Keratinocyte (primary cell): ENCODE measurements around the gene DIP2C. TPM values are rescaled to one million over a fixed set of nuclear protein-coding genes. Genes with fewer than 3 reads are reported as not detected.

Experiments used
- DNase-seq: peaks from one replicate; pipeline ENCODE4 v3.0.0-alpha.2; 2011; ENCODE audit warnings: low read depth, missing footprints, low spot score
- FAIRE-seq: peaks from 2 replicates; lab custom pipeline; 2011; peaks lifted over from hg19 to GRCh38; lab: Jason Lieb, UNC
- H2AFZ ChIP-seq: 2 replicates; pipeline ENCODE4 v1.6.0; 2012; ENCODE audit warnings: low read length, control low read depth, inconsistent platforms; ENCODE audit not compliant: control insufficient read depth
- H3K27ac ChIP-seq: 2 replicates; pipeline ENCODE4 v1.5.1; 2011; ENCODE audit warnings: low read length; ENCODE audit not compliant: control insufficient read depth, insufficient read depth
- H3K27me3 ChIP-seq: 3 replicates; pipeline ENCODE4 v1.6.0; 2011; ENCODE audit warnings: low read length; ENCODE audit not compliant: control insufficient read depth, insufficient read depth; ENCODE audit errors: extremely low read depth
- H3K36me3 ChIP-seq, 2 experiments: 2 replicates in 1 of 2; 3 replicates in 1 of 2; pipeline ENCODE4 v1.5.1; 2011; ENCODE audit warnings: low read length in 2 of 2, mild to moderate bottlenecking in 1 of 2; ENCODE audit not compliant: control insufficient read depth in 2 of 2, insufficient read depth in 2 of 2; ENCODE audit errors: extremely low read depth in 1 of 2
- H3K4me1 ChIP-seq: 3 replicates; pipeline ENCODE4 v1.5.1; 2011; ENCODE audit warnings: low read length; ENCODE audit not compliant: control insufficient read depth, insufficient read depth; ENCODE audit errors: extremely low read depth
- H3K4me2 ChIP-seq: 3 replicates; pipeline ENCODE4 v1.6.0; 2011; ENCODE audit warnings: low read depth, low read length; ENCODE audit not compliant: control insufficient read depth, insufficient read depth; ENCODE audit errors: extremely low read depth
- H3K4me3 ChIP-seq, 3 experiments: fragments of 200-600 bp in 1 of 3; sonication (generic) in 1 of 3; 2 replicates in 2 of 3; 3 replicates in 1 of 3; pipeline ENCODE4 v1.5.1; 2011 to 2016; ENCODE audit warnings: low read length in 3 of 3, mild to moderate bottlenecking in 3 of 3, control low read depth in 2 of 3, inconsistent platforms in 1 of 3, low read depth in 1 of 3, mixed read lengths in 1 of 3, mixed run types in 1 of 3, moderate library complexity in 1 of 3; ENCODE audit not compliant: control insufficient read depth in 2 of 3, insufficient read depth in 2 of 3; ENCODE audit errors: extremely low read depth in 1 of 3
- H3K79me2 ChIP-seq: 2 replicates; pipeline ENCODE4 v1.6.0; 2012; ENCODE audit warnings: low read length; ENCODE audit not compliant: control insufficient read depth, insufficient read depth
- H3K9ac ChIP-seq: 3 replicates; pipeline ENCODE4 v1.6.0; 2011; ENCODE audit warnings: low read length; ENCODE audit not compliant: control insufficient read depth, insufficient read depth; ENCODE audit errors: extremely low read depth
- H3K9me1 ChIP-seq: 3 replicates; pipeline ENCODE4 v1.6.0; 2011; ENCODE audit warnings: low read length; ENCODE audit not compliant: control insufficient read depth, insufficient read depth; ENCODE audit errors: extremely low read depth
- H3K9me3 ChIP-seq: 2 replicates; pipeline ENCODE4 v1.5.1; 2012; ENCODE audit warnings: low read depth, low read length; ENCODE audit not compliant: control insufficient read depth
- H4K20me1 ChIP-seq: 3 replicates; pipeline ENCODE4 v1.6.0; 2011; ENCODE audit warnings: low read length; ENCODE audit not compliant: control insufficient read depth, insufficient read depth; ENCODE audit errors: extremely low read depth
- CTCF ChIP-seq, 3 experiments: IDR thresholded peaks in 1 of 3; conservative IDR thresholded peaks in 1 of 3; optimal IDR thresholded peaks in 1 of 3; 2 replicates in 2 of 3; 3 replicates in 1 of 3; pipeline versions ENCODE3 to v1.5.1; 2011; ENCODE audit warnings: low read length in 3 of 3, mild to moderate bottlenecking in 3 of 3, moderate library complexity in 2 of 3, control low read depth in 1 of 3, inconsistent platforms in 1 of 3; ENCODE audit not compliant: insufficient read depth in 2 of 3; ENCODE audit errors: extremely low read depth in 1 of 3
- EZH2 ChIP-seq: IDR thresholded peaks from one replicate; pipeline ENCODE4 v1.6.1; 2012; ENCODE audit warnings: inconsistent platforms, mild to moderate bottlenecking, low read length, moderate library complexity
- dilution Hi-C: fragments of 300-500 bp; cut with MboI; formaldehyde crosslinking; loops from one replicate; pipeline ENCODE4 v1.7.0; 2020; ENCODE audit warnings: low sequenced_read_pairs; ENCODE audit not compliant: extremely low pct_ligation_motif_present
- polyA plus RNA-seq, 5 experiments: library from polyadenylated mRNA; depleted of rRNA in 3 of 5; stranded (reverse) in 3 of 5; stranded (forward) in 1 of 5; unstranded in 1 of 5; fragments of >200 nt; gene quantifications; 1 replicate in 1 of 5; 2 replicates in 3 of 5; 3 replicates in 1 of 5; pipeline versions ENCODE4 v1.2.1 to v1.2.3, GENCODE V29; 2011 to 2012; ENCODE audit warnings: missing spikeins in 2 of 5, low read depth in 1 of 5, low replicate concordance in 1 of 5

Gene DIP2C
- polyA plus RNA-seq, 1 donor (not counting 4 experiments of a cell fraction or from before 2014, with no cell fraction given), result 1.3 TPM

- no peaks in the 10 kb centered on the region for H3K9me3 ChIP-seq
- FAIRE-seq (no peak), DNase-seq (no peak)
- H3K4me3 ChIP-seq, result no peak overlapping the region
- H3K36me3 ChIP-seq, result no peaks in the 10 kb centered on the region
- no peak overlapping the region for H3K4me2 ChIP-seq
- dilution Hi-C loops, result no loop called here
- H3K9ac ChIP-seq, result no peak overlapping the region
- H2AFZ ChIP-seq, result no peak overlapping the region
- H3K27ac ChIP-seq, result no peak overlapping the region
- H4K20me1 ChIP-seq, result no peaks in the 10 kb centered on the region
- H3K4me1 ChIP-seq, result no peaks in the 10 kb centered on the region
- TF ChIP-seq EZH2 (no peak), CTCF (optimal IDR thresholded peaks at IDR 0.05 in 1 of 3, IDR thresholded peaks at IDR 0.05 in 1 of 3, conservative IDR thresholded peaks at IDR 0.05 in 1 of 3; ENCODE audit: extremely low read depth in 1 of 3, insufficient read depth in 2 of 3, low read length in 3 of 3) (no peak)
- no peaks in the 10 kb centered on the region for H3K27me3 ChIP-seq
- H3K79me2 ChIP-seq, result no peaks in the 10 kb centered on the region
- peaks cover 2% of the 10 kb centered on the region for H3K9me1 ChIP-seq
These were observed 246.0 kb downstream of the DIP2C start for GRCh38 chr10:443459-443858.

GRCh38 chr10:442209-442608 lies 247.3 kb downstream of the DIP2C start:
- no peak overlapping the region for H3K4me3 ChIP-seq
- no peaks in the 10 kb centered on the region for H3K36me3 ChIP-seq
- peaks cover 2% of the 10 kb centered on the region for H3K9me1 ChIP-seq
- no peaks in the 10 kb centered on the region for H3K9me3 ChIP-seq
- no peak for DNase-seq
- no peak overlapping the region for H3K9ac ChIP-seq
- dilution Hi-C loops, result no loop called here
- no peak for FAIRE-seq
- H3K4me1 ChIP-seq, result no peaks in the 10 kb centered on the region
- H3K4me2 ChIP-seq, result no peak overlapping the region
- H2AFZ ChIP-seq, result no peak overlapping the region
- no peaks in the 10 kb centered on the region for H4K20me1 ChIP-seq
- H3K27me3 ChIP-seq, result no peaks in the 10 kb centered on the region
- no peaks in the 10 kb centered on the region for H3K79me2 ChIP-seq
- H3K27ac ChIP-seq, result no peak overlapping the region
- no peak for TF ChIP-seq EZH2
- no peak for TF ChIP-seq CTCF (optimal IDR thresholded peaks at IDR 0.05 in 1 of 3, IDR thresholded peaks at IDR 0.05 in 1 of 3, conservative IDR thresholded peaks at IDR 0.05 in 1 of 3; ENCODE audit: extremely low read depth in 1 of 3, insufficient read depth in 2 of 3, low read length in 3 of 3)
